GDM1 (cell line): ENCODE measurements around the gene TRIM37.

Experiments
- DNase-seq: peaks from one replicate; lab custom pipeline; 2025; lab: John Stamatoyannopoulos, UW

TRIM37 gene

DNA sequence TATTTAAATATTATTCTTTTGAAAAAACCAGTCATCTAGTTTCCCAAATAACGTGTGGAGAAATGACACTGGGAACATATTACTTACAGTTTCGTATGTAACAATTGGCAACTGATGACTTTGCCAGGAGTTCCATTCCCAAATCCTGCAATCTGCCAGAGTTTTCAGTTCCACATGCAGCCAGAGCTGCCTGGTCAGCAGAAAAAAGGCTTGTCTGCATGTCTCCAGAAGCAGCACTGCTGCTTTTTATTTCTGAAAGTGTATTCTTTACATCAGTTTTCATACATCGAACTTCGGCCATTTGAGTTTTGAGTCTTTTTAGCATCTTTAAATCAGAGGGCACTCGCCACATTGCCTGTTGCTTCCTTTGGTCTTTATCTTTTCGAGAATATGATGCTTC lies 78.4 kb downstream of the TRIM37 start:
- DNase-seq, result no peak

GRCh38 chr17:59027750-59028149 lies 78.9 kb downstream of the TRIM37 start:
- DNase-seq, result no peak

GRCh38 chr17:59026176-59026939 lies 80.3 kb downstream of the TRIM37 start:
- no peak for DNase-seq

- no peak for DNase-seq
These were observed 81.8 kb downstream of the TRIM37 start for GRCh38 chr17:59024916-59025315.

- no peak for DNase-seq
These were observed 88.7 kb downstream of the TRIM37 start for GRCh38 chr17:59018019-59018418.

DNA sequence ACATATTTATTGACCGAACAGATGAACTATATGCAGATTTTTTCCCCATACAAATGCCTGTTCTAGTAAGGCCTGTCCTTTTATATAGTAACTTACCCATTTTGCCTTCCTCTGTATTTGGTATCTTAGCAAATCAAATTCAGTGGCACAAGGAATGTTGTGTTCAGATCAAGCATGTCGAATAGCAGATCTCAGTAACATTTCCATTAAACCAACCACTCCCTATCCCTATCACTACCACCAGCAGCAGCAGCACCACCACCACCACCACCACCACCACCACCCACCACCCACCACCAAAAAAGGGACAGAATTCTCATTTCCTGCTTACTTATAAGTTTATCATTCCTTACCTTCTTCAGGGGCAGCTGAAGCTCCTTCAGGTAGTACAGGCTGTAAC lies 94.7 kb downstream of the TRIM37 start:
- DNase-seq, result no peak

GRCh38 chr17:59010026-59010425 lies 96.7 kb downstream of the TRIM37 start:
- no peak for DNase-seq

GRCh38 chr17:59008737-59009136 lies 97.9 kb downstream of the TRIM37 start:
- no peak for DNase-seq

- no peak for DNase-seq
These were observed 98.7 kb downstream of the TRIM37 start for GRCh38 chr17:59007995-59008394.

DNA sequence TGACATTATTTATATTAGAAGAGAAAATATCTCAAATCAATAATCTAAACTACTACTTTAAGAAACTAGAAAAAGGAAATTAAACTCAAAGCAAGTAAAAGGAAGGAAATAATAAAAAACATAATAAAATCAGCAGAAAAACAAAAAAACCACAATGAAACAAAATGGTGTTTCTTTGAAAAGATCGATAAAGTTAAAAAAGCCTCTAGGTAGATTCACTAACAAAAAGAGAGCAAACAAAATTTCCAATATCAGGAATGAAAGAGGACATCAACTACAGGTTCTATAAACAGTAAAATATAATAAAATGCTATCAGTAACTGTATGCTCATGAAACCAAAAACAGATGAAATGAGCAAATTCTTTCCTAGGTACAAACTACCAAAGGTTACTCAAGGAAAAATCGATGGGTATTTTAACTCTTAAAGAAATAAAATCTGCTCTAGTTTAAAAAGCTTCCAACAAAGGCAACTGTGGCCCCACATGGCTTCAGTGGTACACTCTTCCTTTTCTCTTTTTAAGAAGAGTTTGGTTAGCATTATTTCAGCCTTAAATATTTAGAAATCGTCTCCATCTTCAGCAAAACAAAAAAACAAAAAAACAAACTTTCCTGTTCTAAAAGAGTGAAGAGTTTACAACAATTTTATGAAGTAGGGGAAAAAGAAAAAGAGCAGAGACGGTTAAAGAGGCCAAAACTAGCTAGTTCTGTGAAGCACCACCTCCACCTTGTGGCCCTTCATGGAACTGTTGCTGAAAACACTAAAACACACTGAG lies 102.2 kb downstream of the TRIM37 start:
- DNase-seq, result peak; percentile 3

DNA sequence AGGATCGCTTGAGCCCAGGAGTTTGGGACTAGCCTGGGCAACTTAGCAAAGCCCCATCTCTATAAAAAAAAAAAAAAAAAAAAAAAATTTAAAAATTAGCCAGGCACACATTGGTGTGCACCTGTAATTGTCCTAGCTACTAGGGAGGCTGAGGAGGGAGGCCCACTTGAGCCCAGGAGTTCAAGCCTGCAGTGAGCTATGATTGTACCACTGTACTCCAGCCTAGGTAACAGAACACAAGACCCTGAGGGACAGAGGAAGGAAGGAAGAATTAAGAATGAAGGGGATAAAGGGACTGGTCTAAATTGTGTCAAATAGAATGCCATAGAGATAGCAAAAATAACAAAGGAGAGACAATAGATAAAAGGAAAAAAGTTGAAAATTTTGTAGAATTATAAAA lies 102.8 kb downstream of the TRIM37 start:
- no peak for DNase-seq

- DNase-seq, result no peak
These were observed 103.8 kb downstream of the TRIM37 start for GRCh38 chr17:59002848-59003247.

DNA sequence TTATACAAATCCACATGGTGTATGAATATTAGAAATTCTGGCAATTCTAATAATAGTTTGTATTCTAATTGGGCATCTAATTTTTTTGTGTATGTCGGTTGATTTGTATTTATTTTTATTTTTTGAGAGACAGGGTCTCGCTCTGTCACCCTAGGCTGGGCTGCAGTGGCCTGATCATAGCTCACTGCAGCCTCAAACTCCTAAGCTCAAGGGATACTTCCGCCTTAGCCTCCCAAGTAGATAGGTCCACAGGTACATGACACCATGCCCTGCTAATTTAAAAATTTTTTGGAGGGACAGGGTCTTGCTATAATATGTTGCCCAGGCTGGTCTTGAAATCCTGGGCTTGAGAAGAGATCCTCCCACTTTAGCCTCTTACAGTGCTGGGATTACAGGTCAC lies 104.6 kb downstream of the TRIM37 start:
- DNase-seq, result no peak

- DNase-seq, result peak; percentile 48
These were observed 105.4 kb downstream of the TRIM37 start for GRCh38 chr17:59001158-59001814.

GRCh38 chr17:59000022-59000421 lies 106.7 kb downstream of the TRIM37 start:
- no peak for DNase-seq

DNA sequence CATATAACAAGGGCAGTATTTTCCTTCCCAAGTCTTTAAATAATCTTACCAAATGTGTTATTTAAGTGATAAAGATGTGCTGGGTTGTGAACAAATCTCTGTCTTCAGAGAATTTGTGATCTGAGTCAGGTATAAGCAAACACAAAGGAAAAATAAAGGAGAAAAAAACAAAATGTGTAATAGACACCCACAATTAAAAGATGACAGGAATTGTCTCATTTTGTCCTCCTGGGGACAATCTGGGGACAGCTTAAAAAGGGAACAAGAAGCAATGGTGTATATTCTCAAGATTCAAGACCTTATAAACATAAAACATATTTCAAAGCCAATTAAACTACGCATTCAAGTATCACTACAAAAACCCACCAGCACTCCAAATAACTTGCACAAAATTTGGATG lies 107.2 kb downstream of the TRIM37 start:
- no peak for DNase-seq

- no peak for DNase-seq
These were observed 107.8 kb downstream of the TRIM37 start for GRCh38 chr17:58998871-58999270.

DNA sequence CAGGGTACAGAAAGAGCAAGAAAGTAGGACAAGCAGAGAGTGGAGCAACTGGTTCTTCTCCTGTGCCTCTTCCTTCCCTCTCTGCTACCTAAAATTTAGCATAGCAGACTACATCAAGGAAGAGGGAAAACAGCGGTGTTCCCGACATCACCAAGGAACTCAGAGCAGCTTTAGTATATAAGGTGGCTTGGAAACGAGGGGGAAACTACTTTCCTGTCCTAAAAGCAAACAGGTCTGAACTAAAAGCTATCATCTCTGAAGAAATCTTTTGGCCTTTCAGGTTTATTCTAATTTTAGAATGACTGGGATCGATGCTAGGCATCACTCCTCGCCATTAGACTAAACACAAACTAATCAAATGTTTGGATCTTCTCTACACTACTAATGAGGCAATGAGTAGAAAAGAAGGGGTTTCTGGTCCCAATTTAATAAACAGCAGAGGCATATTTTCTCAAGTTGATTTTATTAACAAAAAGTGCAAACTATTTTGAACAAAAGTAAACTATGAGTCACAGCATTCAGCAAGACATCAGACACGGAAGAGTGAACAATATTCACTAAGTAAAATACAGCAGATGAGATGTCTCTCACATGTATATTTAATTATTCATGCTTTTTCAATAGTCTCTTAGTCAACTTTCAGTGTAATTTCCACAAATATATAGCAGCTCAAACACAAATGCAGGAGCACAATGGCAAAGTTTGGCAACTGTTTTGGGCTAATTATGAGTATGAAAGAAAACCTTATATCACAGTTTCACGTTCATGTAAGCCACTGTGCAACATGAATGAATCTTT lies 108.7 kb downstream of the TRIM37 start:
- DNase-seq, result no peak

GRCh38 chr17:58996968-58997367 lies 109.7 kb downstream of the TRIM37 start:
- no peak for DNase-seq

- no peak for DNase-seq
These were observed 111.3 kb downstream of the TRIM37 start for GRCh38 chr17:58995247-58995940.

DNA sequence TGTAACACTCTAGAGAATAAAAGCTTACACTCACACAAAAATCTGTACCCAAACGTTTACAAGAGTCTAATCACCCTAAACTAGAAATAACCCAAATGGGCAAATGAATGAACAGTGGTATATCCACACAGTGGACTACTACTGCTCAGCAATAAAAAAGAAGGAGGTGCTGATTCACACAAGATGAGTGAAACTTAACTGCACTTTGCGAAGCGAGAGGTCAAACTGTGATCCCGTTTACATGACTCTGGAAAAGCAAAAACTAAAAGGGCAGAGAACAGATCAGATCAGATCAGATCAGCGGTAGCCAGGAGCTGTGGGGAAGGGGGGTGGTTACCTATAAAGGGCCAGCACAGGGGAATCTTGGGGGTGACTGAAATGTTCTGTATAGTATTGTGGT lies 113.4 kb downstream of the TRIM37 start:
- no peak for DNase-seq
